Breast epithelium (tissue), 3 donors: ENCODE results near the gene RRAS2.

Source experiments
- POLR2A ChIP-seq: fragments of 450-650 bp; IDR thresholded peaks from one replicate; pipeline ENCODE4 v1.6.1; 2016; ENCODE audit warnings: antibody characterized with exemption, mild to moderate bottlenecking, moderate library complexity
- POLR2AphosphoS5 ChIP-seq, 3 donors: sonication (generic); formaldehyde crosslinking; IDR thresholded peaks; one replicate each; pipeline ENCODE4 v1.6.1; 2017; ENCODE audit warnings: antibody characterized with exemption in 3 of 3

GRCh38 chr11:14334192-14334591 lies 24.8 kb downstream of the RRAS2 start:
- TF ChIP-seq POLR2A (no peak), POLR2AphosphoS5 (IDR thresholded peaks at IDR 0.05) (no peak)
